ENCODE results near the gene GABRG3.

Gene GABRG3

DNA sequence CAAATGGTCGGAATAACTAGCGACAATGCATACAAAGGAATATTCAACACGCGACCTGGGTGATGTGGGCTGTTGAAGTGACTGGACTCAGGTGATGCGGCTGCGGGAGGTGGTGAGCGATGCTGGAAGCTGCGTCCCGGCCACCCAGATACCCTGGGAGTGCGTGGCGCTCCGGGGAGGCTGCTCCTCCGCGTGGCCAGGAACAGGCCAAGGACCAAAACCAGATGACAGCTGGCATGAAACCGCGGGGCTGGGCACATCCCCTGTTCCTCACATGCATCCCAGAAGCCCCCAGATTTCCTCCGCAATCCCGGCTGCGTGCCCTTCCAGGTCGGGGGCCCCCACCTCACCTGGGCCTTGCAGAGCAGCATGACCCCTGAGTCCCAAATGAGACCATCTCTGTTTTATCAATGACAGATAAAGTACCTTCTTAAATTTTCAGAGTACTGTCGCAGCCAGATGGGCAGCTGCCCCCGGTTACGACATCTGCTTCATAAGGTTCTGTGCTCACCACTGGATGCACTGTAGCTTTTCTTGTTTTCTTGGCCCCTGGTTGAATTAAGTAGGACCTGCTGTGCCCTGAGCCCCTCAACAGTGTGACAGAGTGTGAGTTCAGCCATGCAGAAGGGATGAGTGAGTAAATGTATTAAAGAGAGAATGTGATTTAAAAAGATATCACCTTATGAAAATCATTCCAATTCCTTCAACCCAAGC, 278.2 kb downstream of the GABRG3 start:
- peaks cover 8% of the 10 kb centered on the region for H3K9me3 Mint-ChIP-seq
- no peak overlapping the region for H3K27ac Mint-ChIP-seq
- intact Hi-C loops (cut with micrococcal nuclease) = no loop called here
- H3K4me1 Mint-ChIP-seq (ENCODE audit: low read depth) = no peaks in the 10 kb centered on the region
- H3K27me3 Mint-ChIP-seq = no peaks in the 10 kb centered on the region
- H3K36me3 Mint-ChIP-seq (ENCODE audit: low read depth) = no peaks in the 10 kb centered on the region
- H3K4me3 Mint-ChIP-seq = no peak overlapping the region

GRCh38 chr15:27249760-27250109, 278.8 kb downstream of the GABRG3 start:
- Mint-ChIP-seq H3K9me3 (peaks cover 8% of the 10 kb centered on the region), H3K4me1 (ENCODE audit: low read depth) (no peaks in the 10 kb centered on the region), H3K27me3 (no peaks in the 10 kb centered on the region), H3K27ac (no peak overlapping the region), H3K4me3 (no peak overlapping the region), H3K36me3 (ENCODE audit: low read depth) (no peaks in the 10 kb centered on the region)
- intact Hi-C loops (cut with micrococcal nuclease) = no loop called here

GRCh38 chr15:27250223-27250622, 279.2 kb downstream of the GABRG3 start:
- no peaks in the 10 kb centered on the region for H3K4me1 Mint-ChIP-seq (ENCODE audit: low read depth)
- no peaks in the 10 kb centered on the region for H3K36me3 Mint-ChIP-seq (ENCODE audit: low read depth)
- intact Hi-C loops (cut with micrococcal nuclease) = no loop called here
- H3K27ac Mint-ChIP-seq = no peak overlapping the region
- H3K4me3 Mint-ChIP-seq = no peak overlapping the region
- H3K9me3 Mint-ChIP-seq = peaks cover 8% of the 10 kb centered on the region
- no peaks in the 10 kb centered on the region for H3K27me3 Mint-ChIP-seq

GRCh38 chr15:27254055-27254454, 283.1 kb downstream of the GABRG3 start:
- Mint-ChIP-seq H3K9me3 (peaks cover 8% of the 10 kb centered on the region), H3K4me1 (ENCODE audit: low read depth) (no peaks in the 10 kb centered on the region), H3K27me3 (no peaks in the 10 kb centered on the region), H3K27ac (no peak overlapping the region), H3K36me3 (ENCODE audit: low read depth) (no peaks in the 10 kb centered on the region), H3K4me3 (no peak overlapping the region)
- intact Hi-C loops (cut with micrococcal nuclease) = no loop called here

DNA sequence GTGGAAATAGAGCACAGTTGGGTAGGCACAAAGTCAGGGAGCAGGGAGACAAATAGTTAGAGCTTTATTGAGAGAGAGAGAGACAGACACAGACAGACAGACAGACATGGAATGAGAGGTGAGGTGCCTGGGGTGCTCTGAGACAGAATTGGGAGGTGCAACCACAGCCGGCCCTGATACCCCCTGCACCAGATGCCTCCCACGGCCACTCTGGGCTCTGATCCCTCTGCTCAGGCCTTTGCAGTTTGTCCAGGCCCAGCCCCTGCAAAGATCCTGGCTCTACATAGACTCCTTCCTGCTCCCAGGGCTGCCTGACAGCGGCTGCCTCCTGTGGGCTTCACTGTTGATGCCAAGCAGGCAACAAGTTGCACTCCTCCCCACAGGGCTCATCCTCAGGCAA, 283.8 kb downstream of the GABRG3 start:
- H3K9me3 Mint-ChIP-seq = peaks cover 12% of the 10 kb centered on the region
- no peaks in the 10 kb centered on the region for H3K4me1 Mint-ChIP-seq (ENCODE audit: low read depth)
- no peak overlapping the region for H3K4me3 Mint-ChIP-seq
- H3K36me3 Mint-ChIP-seq (ENCODE audit: low read depth) = no peaks in the 10 kb centered on the region
- intact Hi-C loops (cut with micrococcal nuclease) = no loop called here
- H3K27me3 Mint-ChIP-seq = no peaks in the 10 kb centered on the region
- no peak overlapping the region for H3K27ac Mint-ChIP-seq

GRCh38 chr15:27256446-27256845, 285.5 kb downstream of the GABRG3 start:
- Mint-ChIP-seq H3K36me3 (ENCODE audit: low read depth) (no peaks in the 10 kb centered on the region), H3K4me3 (no peak overlapping the region), H3K27ac (no peak overlapping the region), H3K27me3 (no peaks in the 10 kb centered on the region), H3K9me3 (peaks cover 21% of the 10 kb centered on the region), H3K4me1 (ENCODE audit: low read depth) (no peaks in the 10 kb centered on the region)
- intact Hi-C loops (cut with micrococcal nuclease) = no loop called here

DNA sequence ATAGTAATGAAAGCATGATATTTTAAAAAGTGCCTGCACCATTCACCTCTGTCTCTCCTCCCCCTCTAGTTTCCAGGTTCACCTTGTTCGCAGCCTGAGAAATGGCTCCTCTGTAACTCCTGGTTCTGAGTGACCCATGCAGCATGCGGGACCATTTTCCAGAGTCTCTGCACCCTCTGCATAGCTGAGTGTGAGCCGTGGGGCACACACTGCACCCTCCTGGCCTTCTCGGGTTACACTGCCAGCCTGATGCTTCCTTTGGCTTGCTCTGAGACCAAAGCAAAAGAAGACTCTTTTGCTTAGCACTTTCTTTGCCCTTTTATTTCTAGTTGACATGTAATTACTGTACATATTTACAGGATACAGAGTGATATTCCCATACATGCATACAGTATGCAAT, 287.3 kb downstream of the GABRG3 start:
- Mint-ChIP-seq H3K27ac (no peak overlapping the region), H3K9me3 (peaks cover 28% of the 10 kb centered on the region), H3K4me3 (no peak overlapping the region), H3K4me1 (ENCODE audit: low read depth) (no peaks in the 10 kb centered on the region), H3K27me3 (no peaks in the 10 kb centered on the region), H3K36me3 (ENCODE audit: low read depth) (no peaks in the 10 kb centered on the region)
- intact Hi-C loops (cut with micrococcal nuclease) = no loop called here

- Mint-ChIP-seq H3K27me3 (no peaks in the 10 kb centered on the region), H3K27ac (no peak overlapping the region), H3K9me3 (peaks cover 28% of the 10 kb centered on the region), H3K36me3 (ENCODE audit: low read depth) (no peaks in the 10 kb centered on the region), H3K4me3 (no peak overlapping the region), H3K4me1 (ENCODE audit: low read depth) (no peaks in the 10 kb centered on the region)
- intact Hi-C loops (cut with micrococcal nuclease) = no loop called here
Observed at GRCh38 chr15:27260523-27260922, 289.5 kb downstream of the GABRG3 start.

DNA sequence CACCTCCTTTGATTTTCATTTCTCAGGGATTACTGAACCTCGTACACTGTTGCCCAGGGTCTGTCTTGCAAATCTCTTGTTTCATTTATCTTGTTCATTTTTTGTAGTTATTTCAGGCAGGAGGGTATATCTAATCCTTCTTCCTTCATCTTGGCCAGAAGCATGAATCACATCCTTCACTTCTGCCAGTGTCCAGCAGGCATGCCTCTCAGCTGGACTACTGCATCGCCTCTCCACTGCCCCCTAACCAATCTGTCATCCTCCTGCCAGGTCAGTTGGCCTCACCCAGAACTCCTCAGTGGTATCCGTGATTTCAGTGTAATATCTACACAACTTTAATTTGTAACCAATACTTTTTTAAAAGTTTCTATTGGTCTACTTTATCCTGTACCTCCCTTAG, 297.9 kb downstream of the GABRG3 start:
- intact Hi-C loops (cut with micrococcal nuclease) = no loop called here
- peaks cover 42% of the 10 kb centered on the region for H3K9me3 Mint-ChIP-seq
- H3K27me3 Mint-ChIP-seq = no peaks in the 10 kb centered on the region
- H3K4me3 Mint-ChIP-seq = no peak overlapping the region
- no peaks in the 10 kb centered on the region for H3K36me3 Mint-ChIP-seq (ENCODE audit: low read depth)
- no peak overlapping the region for H3K27ac Mint-ChIP-seq
- no peaks in the 10 kb centered on the region for H3K4me1 Mint-ChIP-seq (ENCODE audit: low read depth)

DNA sequence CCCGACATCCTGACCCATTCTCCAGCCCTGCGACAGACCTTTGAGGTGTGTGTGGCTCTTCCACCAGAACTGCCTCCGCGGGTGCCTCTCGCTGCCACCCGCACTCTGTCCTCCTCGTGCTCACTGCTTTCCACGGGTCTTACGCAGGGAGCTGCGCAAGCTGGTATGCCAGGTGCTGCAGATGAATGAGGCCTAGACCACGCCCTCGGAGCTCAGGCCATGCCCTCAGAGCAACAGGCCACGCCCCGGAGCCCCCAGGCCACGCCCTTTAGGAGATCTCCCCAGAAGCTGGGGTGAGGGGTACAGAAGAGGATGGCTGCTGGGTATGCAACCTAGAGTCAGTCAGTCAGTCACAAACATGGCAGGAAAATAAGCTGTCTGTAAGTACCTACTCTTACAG, 300.3 kb downstream of the GABRG3 start:
- H3K4me1 Mint-ChIP-seq (ENCODE audit: low read depth) = no peaks in the 10 kb centered on the region
- intact Hi-C loops (cut with micrococcal nuclease) = no loop called here
- H3K4me3 Mint-ChIP-seq = no peak overlapping the region
- no peak overlapping the region for H3K27ac Mint-ChIP-seq
- H3K9me3 Mint-ChIP-seq = peaks cover 52% of the 10 kb centered on the region
- H3K27me3 Mint-ChIP-seq = no peaks in the 10 kb centered on the region
- H3K36me3 Mint-ChIP-seq (ENCODE audit: low read depth) = no peaks in the 10 kb centered on the region

- Mint-ChIP-seq H3K4me1 (ENCODE audit: low read depth) (no peaks in the 10 kb centered on the region), H3K9me3 (peaks cover 52% of the 10 kb centered on the region), H3K36me3 (ENCODE audit: low read depth) (no peaks in the 10 kb centered on the region), H3K27ac (no peak overlapping the region), H3K4me3 (no peak overlapping the region), H3K27me3 (no peaks in the 10 kb centered on the region)
- intact Hi-C loops (cut with micrococcal nuclease) = no loop called here
Observed at GRCh38 chr15:27272427-27272826, 301.4 kb downstream of the GABRG3 start.

DNA sequence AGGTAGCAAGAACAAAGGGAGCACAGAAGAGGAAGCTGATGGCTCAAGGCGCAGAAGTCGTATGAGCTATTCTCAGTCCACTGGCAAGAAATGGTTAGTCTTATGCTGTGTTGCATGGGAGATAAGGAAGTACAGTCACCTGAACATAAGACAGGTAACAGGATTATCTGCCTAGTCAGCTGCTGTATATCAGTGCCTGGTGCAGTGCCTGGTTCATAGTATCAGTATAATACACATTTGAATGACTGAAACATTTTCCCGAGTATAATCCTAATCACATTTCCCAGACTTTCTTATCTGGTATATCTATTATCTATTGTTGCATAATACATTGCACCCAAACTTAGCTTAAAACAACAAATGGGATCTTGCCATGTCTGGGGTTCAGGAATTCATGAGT, 302.5 kb downstream of the GABRG3 start:
- H3K27me3 Mint-ChIP-seq = no peaks in the 10 kb centered on the region
- H3K4me1 Mint-ChIP-seq (ENCODE audit: low read depth) = no peaks in the 10 kb centered on the region
- peaks cover 52% of the 10 kb centered on the region for H3K9me3 Mint-ChIP-seq
- intact Hi-C loops (cut with micrococcal nuclease) = no loop called here
- H3K4me3 Mint-ChIP-seq = no peak overlapping the region
- H3K27ac Mint-ChIP-seq = no peak overlapping the region
- H3K36me3 Mint-ChIP-seq (ENCODE audit: low read depth) = no peaks in the 10 kb centered on the region

DNA sequence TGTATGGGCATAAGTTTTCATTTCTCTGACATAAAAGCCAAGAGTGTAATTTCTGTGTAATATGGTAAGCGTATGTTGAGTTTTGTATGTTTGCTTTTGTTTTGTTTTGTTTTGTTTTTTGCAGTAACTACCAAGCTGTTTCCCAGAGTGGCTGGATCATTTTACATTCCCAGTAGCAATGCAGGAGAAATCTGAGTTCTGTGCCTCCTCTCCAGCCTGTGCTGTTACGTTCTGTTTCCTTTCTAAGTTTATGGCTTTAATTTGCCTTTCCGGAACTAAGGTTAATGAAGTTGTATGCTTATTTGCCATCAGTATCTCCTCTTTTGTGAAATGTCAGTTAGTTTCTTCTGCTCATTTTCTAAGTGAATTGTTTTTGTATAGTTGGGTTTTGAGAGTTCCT, 307.8 kb downstream of the GABRG3 start:
- Mint-ChIP-seq H3K4me1 (ENCODE audit: low read depth) (no peaks in the 10 kb centered on the region), H3K27me3 (no peaks in the 10 kb centered on the region), H3K9me3 (peaks cover 30% of the 10 kb centered on the region), H3K4me3 (no peak overlapping the region), H3K36me3 (ENCODE audit: low read depth) (no peaks in the 10 kb centered on the region), H3K27ac (no peak overlapping the region)
- intact Hi-C loops (cut with micrococcal nuclease) = no loop called here

GRCh38 chr15:27292641-27293040, 321.7 kb downstream of the GABRG3 start:
- intact Hi-C loops (cut with micrococcal nuclease) = no loop called here
- Mint-ChIP-seq H3K36me3 (ENCODE audit: low read depth) (no peaks in the 10 kb centered on the region), H3K4me1 (ENCODE audit: low read depth) (no peaks in the 10 kb centered on the region), H3K27ac (no peak overlapping the region), H3K4me3 (no peak overlapping the region), H3K27me3 (no peaks in the 10 kb centered on the region), H3K9me3 (peaks cover 9% of the 10 kb centered on the region)

DNA sequence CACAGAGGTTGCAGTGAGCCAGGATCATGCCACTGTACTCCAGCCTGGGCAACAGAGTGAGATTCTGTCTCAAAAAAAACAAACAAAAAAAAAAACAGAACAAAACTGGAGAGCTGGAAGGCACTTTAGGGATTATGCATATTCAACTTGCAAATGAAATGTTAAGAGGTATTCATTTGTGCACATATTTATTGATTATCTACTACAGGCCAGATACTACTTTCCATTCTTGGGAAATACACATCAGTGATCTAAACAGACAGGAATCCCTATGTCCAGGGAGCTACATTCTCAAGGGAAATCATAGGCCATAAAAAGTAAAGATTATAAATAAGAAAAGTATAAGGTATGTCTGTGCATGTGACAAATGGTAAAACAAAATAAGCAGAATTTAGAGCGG, 322.6 kb downstream of the GABRG3 start:
- H3K4me3 Mint-ChIP-seq = no peak overlapping the region
- no peaks in the 10 kb centered on the region for H3K27me3 Mint-ChIP-seq
- no peak overlapping the region for H3K27ac Mint-ChIP-seq
- H3K4me1 Mint-ChIP-seq (ENCODE audit: low read depth) = no peaks in the 10 kb centered on the region
- H3K36me3 Mint-ChIP-seq (ENCODE audit: low read depth) = no peaks in the 10 kb centered on the region
- peaks cover 17% of the 10 kb centered on the region for H3K9me3 Mint-ChIP-seq
- intact Hi-C loops (cut with micrococcal nuclease) = no loop called here
